Measurements from ENCODE around the gene HOXD8.

Gene HOXD8

GRCh38 chr2:176166272-176166671, 36.8 kb downstream of the HOXD8 start:
- Histone ChIP-seq H3K9me3 (ENCODE audit: control insufficient read depth, insufficient read depth, low read depth, low read length) (no peaks in the 10 kb centered on the region), H3K4me1 (ENCODE audit: control insufficient read depth, insufficient read depth, low read length) (no peaks in the 10 kb centered on the region), H3K36me3 (ENCODE audit: control insufficient read depth in 2 of 2, insufficient read depth in 1 of 2, low read length in 2 of 2) (peaks cover 0 to 13% of the 10 kb centered on the region in 2 experiments), H3K27ac (ENCODE audit: extremely low read depth, low read depth, low read length) (no peak overlapping the region), H3K4me3 (ENCODE audit: low read depth, low read length) (no peak overlapping the region)
- TF ChIP-seq TRIM28 (IDR thresholded peaks at IDR 0.05; ENCODE audit: borderline replicate concordance, low read length) (no peak), ZNF701 (tag by site-specific recombination; IDR thresholded peaks at IDR 0.05) (no peak), SETDB1 (IDR thresholded peaks at IDR 0.05; ENCODE audit: insufficient read length, low read length) (no peak), ZNF48 (tag by site-specific recombination; IDR thresholded peaks at IDR 0.05) (no peak), GLIS2 (tag by site-specific recombination; IDR thresholded peaks at IDR 0.05) (no peak)
- ChIA-PET POLR2A (no interaction called here), CTCF (interaction anchor here (0.8 kb wide), 1 partner anchor 289 kb away, joined by 4 read pairs; no protein-coding TSS in a partner anchor)

GRCh38 chr2:176167398-176167797, 37.9 kb downstream of the HOXD8 start:
- H3K4me1 ChIP-seq (ENCODE audit: control insufficient read depth, insufficient read depth, low read length), result no peaks in the 10 kb centered on the region
- peaks cover 0 to 24% of the 10 kb centered on the region in 2 experiments for H3K36me3 ChIP-seq (ENCODE audit: control insufficient read depth in 2 of 2, insufficient read depth in 1 of 2, low read length in 2 of 2)
- CTCF ChIA-PET, result interaction anchor here (0.6 kb wide), 2 partner anchors 485 to 871 kb away, joined by 3 to 5 read pairs; no protein-coding TSS in a partner anchor
- no peak for TF ChIP-seq ZBTB17 (tag by site-specific recombination; IDR thresholded peaks at IDR 0.05)
- TF ChIP-seq ELK4 (IDR thresholded peaks at IDR 0.05; ENCODE audit: borderline replicate concordance, low read depth, low read length), result no peak
- TF ChIP-seq ZNF354C (tag by site-specific recombination; IDR thresholded peaks at IDR 0.05; ENCODE audit: borderline replicate concordance, low read depth), result no peak
- no peak for TF ChIP-seq ZNF302 (tag by site-specific recombination; IDR thresholded peaks at IDR 0.05; ENCODE audit: low read depth)
- TF ChIP-seq ZNF239 (tag by site-specific recombination; IDR thresholded peaks at IDR 0.05), result no peak
- TF ChIP-seq SP3 (tag by site-specific recombination; IDR thresholded peaks at IDR 0.05), result no peak
- TF ChIP-seq ZNF629 (tag by site-specific recombination; IDR thresholded peaks at IDR 0.05), result no peak
- no peak for TF ChIP-seq ZNF513 (tag by site-specific recombination; IDR thresholded peaks at IDR 0.05)
- no peak overlapping the region for H3K27ac ChIP-seq (ENCODE audit: extremely low read depth, low read depth, low read length)
- POLR2A ChIA-PET, result no interaction called here
- H3K9me3 ChIP-seq (ENCODE audit: control insufficient read depth, insufficient read depth, low read depth, low read length), result no peaks in the 10 kb centered on the region
- H3K4me3 ChIP-seq (ENCODE audit: low read depth, low read length), result no peak overlapping the region

GRCh38 chr2:176169181-176169580, 39.7 kb downstream of the HOXD8 start:
- CTCF ChIA-PET, result interaction anchor here (0.6 kb wide), 2 partner anchors 125 to 286 kb away, joined by 3 read pairs; no protein-coding TSS in a partner anchor
- no peak for TF ChIP-seq ZNF211 (tag by site-specific recombination; IDR thresholded peaks at IDR 0.05; ENCODE audit: low read depth)
- no peak for TF ChIP-seq ZNF623 (tag by site-specific recombination; IDR thresholded peaks at IDR 0.05)
- no peak for TF ChIP-seq GFI1B (tag by site-specific recombination; IDR thresholded peaks at IDR 0.05)
- no peak for TF ChIP-seq TSHZ1 (tag by site-specific recombination; IDR thresholded peaks at IDR 0.05; ENCODE audit: borderline replicate concordance)
- no peak for TF ChIP-seq ZFP37 (tag by site-specific recombination; IDR thresholded peaks at IDR 0.05)
- TF ChIP-seq ZNF132 (tag by site-specific recombination; IDR thresholded peaks at IDR 0.05; ENCODE audit: borderline replicate concordance), result no peak
- no peak for TF ChIP-seq SCRT1 (tag by site-specific recombination; IDR thresholded peaks at IDR 0.05; ENCODE audit: borderline replicate concordance)
- TF ChIP-seq EGR2 (tag by site-specific recombination; IDR thresholded peaks at IDR 0.05; ENCODE audit: low read depth), result no peak
- no peak for TF ChIP-seq ZNF660 (tag by site-specific recombination; IDR thresholded peaks at IDR 0.05)
- no peak for TF ChIP-seq AEBP2 (tag by site-specific recombination; IDR thresholded peaks at IDR 0.05; ENCODE audit: borderline replicate concordance)
- no peak for TF ChIP-seq KLF1 (tag by site-specific recombination; IDR thresholded peaks at IDR 0.05)
- TF ChIP-seq ZBTB6 (tag by site-specific recombination; IDR thresholded peaks at IDR 0.05), result no peak

More at GRCh38 chr2:176169181-176169580, 39.7 kb downstream of the HOXD8 start:
- Histone ChIP-seq H3K4me3 (ENCODE audit: low read depth, low read length) (no peak overlapping the region), H3K9me3 (ENCODE audit: control insufficient read depth, insufficient read depth, low read depth, low read length) (no peaks in the 10 kb centered on the region), H3K27ac (ENCODE audit: extremely low read depth, low read depth, low read length) (no peak overlapping the region), H3K36me3 (ENCODE audit: control insufficient read depth in 2 of 2, insufficient read depth in 1 of 2, low read length in 2 of 2) (peaks cover 0 to 19% of the 10 kb centered on the region in 2 experiments), H3K4me1 (ENCODE audit: control insufficient read depth, insufficient read depth, low read length) (no peaks in the 10 kb centered on the region)
- POLR2A ChIA-PET, result no interaction called here
